ENCODE results near the gene GLS.

The GLS gene

DNA sequence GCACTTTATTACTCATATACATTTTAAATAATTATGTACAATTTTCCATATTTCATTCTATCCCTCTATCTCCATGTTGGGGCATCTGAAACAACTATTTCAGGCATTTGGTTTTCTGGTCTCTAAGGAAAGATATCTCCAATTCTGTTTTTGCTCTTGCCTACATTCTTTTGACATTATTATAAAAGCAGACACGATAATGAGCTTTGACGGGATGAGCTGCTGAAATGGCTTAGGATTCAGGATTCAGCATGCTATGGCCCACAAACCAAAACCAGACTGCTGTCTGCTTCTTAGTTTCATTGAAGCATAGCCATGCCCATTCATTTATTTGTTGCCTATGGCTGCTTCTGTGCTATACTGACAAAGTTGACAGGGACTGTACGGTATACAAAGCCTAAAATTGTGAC lies 42.7 kb upstream of the GLS start:
- no peak for DNase-seq (ENCODE audit: insufficient read length, low spot score)
- FAIRE-seq = no peak
- TF ChIP-seq, protein P1, sequence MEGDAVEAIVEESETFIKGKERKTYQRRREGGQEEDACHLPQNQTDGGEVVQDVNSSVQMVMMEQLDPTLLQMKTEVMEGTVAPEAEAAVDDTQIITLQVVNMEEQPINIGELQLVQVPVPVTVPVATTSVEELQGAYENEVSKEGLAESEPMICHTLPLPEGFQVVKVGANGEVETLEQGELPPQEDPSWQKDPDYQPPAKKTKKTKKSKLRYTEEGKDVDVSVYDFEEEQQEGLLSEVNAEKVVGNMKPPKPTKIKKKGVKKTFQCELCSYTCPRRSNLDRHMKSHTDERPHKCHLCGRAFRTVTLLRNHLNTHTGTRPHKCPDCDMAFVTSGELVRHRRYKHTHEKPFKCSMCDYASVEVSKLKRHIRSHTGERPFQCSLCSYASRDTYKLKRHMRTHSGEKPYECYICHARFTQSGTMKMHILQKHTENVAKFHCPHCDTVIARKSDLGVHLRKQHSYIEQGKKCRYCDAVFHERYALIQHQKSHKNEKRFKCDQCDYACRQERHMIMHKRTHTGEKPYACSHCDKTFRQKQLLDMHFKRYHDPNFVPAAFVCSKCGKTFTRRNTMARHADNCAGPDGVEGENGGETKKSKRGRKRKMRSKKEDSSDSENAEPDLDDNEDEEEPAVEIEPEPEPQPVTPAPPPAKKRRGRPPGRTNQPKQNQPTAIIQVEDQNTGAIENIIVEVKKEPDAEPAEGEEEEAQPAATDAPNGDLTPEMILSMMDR (IDR thresholded peaks at IDR 0.05; ENCODE audit: insufficient read depth, missing control alignments) = no peak

DNA sequence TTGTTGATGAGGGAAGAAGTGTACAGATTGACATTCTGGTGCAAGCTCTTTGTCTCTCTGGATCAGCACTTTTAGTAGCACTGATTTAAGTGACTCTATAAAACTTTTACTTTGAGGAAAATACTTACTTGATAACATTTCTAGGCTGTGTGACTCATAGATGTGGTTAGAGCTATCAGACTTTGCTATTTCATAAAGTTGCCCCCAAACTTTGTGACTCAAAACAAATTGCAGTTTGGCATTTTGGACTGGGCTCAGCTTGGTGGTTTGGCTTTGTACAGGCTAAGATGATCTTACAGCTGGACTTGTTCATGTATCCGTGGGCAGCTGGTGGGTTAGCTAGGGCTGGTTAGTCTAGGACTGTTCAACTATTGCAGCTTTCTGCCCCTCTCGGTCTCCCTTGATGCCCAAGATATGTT lies 42.1 kb upstream of the GLS start:
- DNase-seq (ENCODE audit: insufficient read length, low spot score) = no peak
- TF ChIP-seq, protein P1 (IDR thresholded peaks at IDR 0.05; ENCODE audit: insufficient read depth, missing control alignments) = no peak
- FAIRE-seq = no peak

DNA sequence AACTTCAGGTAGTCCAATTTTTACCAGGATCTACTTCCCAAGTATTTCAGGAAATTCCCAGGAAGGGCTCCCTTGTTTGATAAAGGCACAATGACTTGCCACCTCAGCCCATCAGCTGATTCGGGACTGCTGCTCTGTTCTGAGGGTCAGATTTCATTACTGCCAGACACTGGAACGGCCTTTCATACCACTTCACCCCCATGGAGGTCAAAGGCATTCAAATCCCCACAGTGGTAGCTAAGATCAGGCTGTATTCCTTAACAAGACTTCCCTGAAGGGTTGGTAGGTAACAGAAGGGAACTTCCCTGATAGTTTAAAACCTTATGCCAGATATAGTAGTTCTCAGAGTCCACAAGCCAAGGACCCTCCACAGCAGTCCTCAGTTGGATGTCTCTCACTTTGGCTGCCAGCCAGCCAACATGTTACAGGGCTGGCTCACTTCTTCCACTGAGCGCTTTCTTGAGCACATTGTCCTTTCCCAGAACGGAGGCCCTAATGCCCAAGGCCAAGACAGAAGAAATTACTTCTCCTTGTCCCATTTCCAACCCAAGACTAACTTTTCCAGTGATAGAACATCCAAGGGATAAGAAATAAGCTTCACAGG lies 40.0 kb upstream of the GLS start:
- FAIRE-seq (no peak), DNase-seq (ENCODE audit: insufficient read length, low spot score) (no peak)
- TF ChIP-seq, protein P1 (IDR thresholded peaks at IDR 0.05; ENCODE audit: insufficient read depth, missing control alignments) = no peak

DNA sequence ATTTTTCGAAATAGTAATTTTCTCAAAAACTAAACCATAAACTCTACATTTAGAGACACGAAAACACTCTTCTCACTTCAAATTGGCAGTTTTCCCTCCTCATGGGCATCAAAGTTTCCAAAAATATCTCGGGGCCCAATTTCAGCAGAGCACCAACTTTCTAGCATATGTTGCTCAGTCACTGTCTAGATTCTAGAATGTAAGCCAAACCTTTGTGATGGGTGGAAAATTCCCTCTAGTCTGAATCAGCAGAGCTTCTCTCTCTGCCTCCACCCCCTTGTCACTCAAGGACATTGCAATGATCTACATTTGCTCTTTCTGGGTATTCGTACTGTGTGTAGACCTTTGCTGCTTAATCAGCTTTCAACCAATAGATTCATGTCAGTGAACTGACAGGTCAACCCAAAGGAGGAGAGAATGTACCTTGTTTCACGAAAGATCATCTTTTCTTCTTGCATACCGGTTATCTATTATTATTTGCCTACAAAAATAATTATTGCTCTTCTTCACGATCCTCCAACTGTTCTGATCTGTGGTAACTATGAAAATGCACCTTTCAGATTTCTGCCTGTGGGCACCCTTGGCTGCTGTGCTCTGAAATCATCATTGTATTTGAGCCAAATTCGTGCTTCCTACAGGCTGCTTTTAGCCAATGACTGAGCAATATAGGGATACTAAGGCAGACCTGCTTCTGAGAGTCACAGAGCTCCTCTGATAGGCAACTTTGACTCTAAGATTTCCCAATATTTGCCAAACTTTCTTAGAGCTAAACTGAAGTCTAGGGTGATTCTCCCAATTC lies 38.7 kb upstream of the GLS start:
- DNase-seq (ENCODE audit: insufficient read length, low spot score) = no peak
- TF ChIP-seq, protein P1 (IDR thresholded peaks at IDR 0.05; ENCODE audit: insufficient read depth, missing control alignments) = no peak
- no peak for FAIRE-seq

DNA sequence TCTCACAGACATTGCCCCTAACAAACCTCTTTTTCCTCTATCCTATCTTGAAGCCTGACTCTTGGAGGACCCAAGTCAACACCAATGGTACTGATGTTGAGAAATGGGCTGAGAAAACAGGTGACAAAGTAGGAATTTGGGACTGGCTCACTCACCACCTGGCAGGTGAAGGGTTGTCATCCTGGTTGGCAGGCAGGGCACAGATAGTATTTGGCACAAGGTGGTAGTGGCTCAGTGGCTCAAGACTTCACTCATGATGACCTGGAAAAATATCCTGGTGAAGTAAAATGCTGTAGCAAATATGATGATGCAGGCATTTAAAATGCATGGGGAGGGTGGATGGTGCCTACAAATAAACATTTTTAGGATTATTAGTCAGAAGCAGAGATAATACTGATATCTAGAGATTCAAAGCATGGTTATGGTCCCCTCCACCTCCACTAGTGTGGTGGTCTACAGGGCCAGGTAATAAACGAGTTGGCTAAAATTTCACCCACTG lies 38.0 kb upstream of the GLS start:
- FAIRE-seq = no peak
- TF ChIP-seq, protein P1 (IDR thresholded peaks at IDR 0.05; ENCODE audit: insufficient read depth, missing control alignments) = no peak
- DNase-seq (ENCODE audit: insufficient read length, low spot score) = no peak

DNA sequence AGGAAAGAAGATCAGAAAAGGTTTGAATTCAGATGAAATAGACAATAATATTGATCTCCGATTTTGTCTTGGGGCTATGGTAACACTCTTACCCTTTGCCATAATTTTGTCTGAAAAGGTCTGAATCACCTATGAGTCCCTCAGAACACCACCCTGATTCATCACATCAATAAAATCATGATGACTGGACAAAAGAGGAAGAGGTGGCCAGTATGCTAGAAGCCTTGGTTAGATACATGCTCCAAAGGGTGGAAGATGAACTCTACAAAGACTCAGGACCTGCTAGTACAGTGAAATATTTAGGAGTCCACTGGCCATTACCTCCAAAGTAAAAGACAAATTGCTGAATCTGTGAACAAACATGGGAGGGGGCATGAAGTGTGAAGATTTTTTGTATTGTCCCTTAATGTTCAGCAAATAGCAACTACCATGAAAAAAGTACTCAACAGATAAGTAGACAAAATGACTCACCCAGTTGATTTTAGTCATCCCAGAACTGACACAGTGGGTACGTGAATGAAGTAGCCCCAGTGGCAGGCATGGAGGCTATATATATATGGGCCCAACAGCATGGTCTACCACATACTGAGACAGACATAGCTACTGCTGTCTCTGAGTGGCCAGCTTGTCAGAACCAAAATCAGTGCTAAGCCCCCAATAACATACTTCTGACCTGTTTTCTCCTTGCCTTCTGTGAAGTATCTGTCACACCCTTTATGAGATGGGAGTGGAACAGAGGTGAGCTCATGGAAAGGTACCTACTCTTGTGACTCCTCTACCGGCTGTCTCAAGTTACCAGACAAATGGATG lies 36.5 kb upstream of the GLS start:
- no peak for FAIRE-seq
- TF ChIP-seq, protein P1 (IDR thresholded peaks at IDR 0.05; ENCODE audit: insufficient read depth, missing control alignments) = no peak
- no peak for DNase-seq (ENCODE audit: insufficient read length, low spot score)
